Measurements from ENCODE around the gene RPTOR.

- TF ChIP-seq CTCF (IDR thresholded peaks at IDR 0.05) = no peak
- TF ChIP-seq POLR2AphosphoS5 (IDR thresholded peaks at IDR 0.05; ENCODE audit: low read depth, low read length) = no peak
- TF ChIP-seq SIN3A (IDR thresholded peaks at IDR 0.05; ENCODE audit: borderline replicate concordance, insufficient read depth, low read depth, low read length) = no peak
- TF ChIP-seq REST (IDR thresholded peaks at IDR 0.05; ENCODE audit: insufficient read depth in 1 of 2, low read depth in 2 of 2, low read length in 1 of 2) = no peak
- TF ChIP-seq TCF7L2 (IDR thresholded peaks at IDR 0.05; ENCODE audit: low read depth, low read length) = no peak
Observed at GRCh38 chr17:80817861-80818260, 273.2 kb downstream of the RPTOR start.
